GM18951 (cell line): ENCODE results near the gene PEX26.
"Not testable (repeated sequence)": the region's sequence is repeated elsewhere in the genome, so short reads cannot be mapped to it uniquely, and the experiment has no call there.

Experiments
- POLR2A ChIP-seq: IDR thresholded peaks from 4 replicates; pipeline ENCODE4 v1.6.1; 2011; ENCODE audit warnings: mild to moderate bottlenecking; ENCODE audit not compliant: insufficient read length, insufficient read depth; ENCODE audit errors: extremely low read depth
- in situ Hi-C: fragments of 300-500 bp; cut with MboI; formaldehyde crosslinking; loops from one replicate; pipeline ENCODE4 v1.12.0; 2022; ENCODE audit warnings: low sequenced_read_pairs, mixed read lengths, inconsistent platforms; ENCODE audit not compliant: unreplicated experiment

PEX26 gene

GRCh38 chr22:18136563-18137320 is 59.0 kb downstream of the PEX26 start:
- no peak for TF ChIP-seq POLR2A
- in situ Hi-C loops, result no loop called here

DNA sequence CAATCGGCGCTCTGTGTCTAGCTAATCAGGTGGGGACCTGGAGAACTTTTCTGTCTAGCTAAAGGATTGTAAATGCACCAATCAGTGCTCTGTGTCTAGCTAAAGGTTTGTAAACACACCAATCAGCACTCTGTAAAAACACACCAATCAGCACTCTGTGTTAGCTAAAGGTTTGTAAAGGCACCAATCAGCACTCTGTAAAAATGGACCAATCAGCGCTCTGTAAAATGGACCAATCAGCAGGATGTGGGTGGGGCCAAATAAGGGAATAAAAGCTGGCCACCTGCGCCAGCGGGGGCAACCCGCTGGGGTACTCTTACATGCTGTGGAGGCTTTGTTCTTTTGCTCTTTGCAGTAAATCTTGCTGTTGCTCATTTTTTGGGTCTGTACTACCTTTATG is 63.2 kb downstream of the PEX26 start:
- in situ Hi-C loops, result not testable (repeated sequence)

GRCh38 chr22:18144105-18144504 is 66.3 kb downstream of the PEX26 start:
- in situ Hi-C loops, result no loop called here
- TF ChIP-seq POLR2A, result no peak

DNA sequence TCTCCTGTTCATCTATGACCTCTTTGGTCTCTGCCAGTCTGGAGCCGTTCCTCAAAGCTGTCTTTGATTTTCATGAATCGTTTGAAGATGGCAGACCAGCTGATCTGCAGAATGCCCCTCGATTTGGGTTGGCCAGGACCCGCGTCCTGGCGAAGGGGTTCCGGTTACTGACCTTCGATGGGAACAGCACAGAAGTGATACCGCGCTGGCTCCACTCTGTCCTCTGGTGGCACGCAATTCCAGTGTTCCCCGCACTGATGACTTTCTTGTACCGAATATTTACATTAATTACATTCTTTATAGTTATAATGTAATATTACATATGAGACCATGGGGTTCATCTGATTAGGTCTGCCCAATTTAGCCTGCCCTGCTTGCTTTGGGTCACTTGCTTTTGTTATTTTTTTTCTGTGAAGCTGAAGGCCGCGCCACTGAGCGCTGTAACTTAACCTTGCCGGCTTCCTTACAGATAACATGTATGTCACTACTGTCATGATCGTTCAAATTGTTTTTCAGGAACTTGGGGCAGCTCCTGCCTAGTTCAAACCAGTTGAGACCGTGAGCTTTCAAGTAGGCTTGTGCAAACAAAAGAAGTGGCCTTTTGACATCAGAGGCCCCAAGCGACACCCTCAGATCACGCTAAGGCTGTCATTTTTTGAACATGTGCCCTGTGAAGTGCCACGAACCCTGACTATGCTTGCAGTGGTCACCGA is 68.0 kb downstream of the PEX26 start:
- no peak for TF ChIP-seq POLR2A
- in situ Hi-C loops, result no loop called here

DNA sequence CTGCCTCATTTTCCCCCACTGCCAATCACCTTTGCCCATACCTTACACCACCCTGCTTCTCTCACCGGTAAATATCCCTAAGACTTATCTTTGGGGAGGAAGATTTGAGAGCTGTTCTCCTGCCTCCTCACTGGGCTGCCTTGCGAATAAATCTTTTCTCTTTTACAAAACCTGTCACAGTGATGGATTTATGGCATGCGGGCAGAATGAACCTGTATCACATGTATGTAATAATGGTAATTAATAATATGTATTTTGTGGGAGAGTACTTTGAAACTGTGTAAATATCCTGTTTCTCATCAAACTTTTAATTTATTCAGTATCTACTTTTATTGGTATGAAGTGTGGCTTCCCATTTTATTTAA is 68.6 kb downstream of the PEX26 start:
- no peak for TF ChIP-seq POLR2A
- in situ Hi-C loops, result no loop called here

DNA sequence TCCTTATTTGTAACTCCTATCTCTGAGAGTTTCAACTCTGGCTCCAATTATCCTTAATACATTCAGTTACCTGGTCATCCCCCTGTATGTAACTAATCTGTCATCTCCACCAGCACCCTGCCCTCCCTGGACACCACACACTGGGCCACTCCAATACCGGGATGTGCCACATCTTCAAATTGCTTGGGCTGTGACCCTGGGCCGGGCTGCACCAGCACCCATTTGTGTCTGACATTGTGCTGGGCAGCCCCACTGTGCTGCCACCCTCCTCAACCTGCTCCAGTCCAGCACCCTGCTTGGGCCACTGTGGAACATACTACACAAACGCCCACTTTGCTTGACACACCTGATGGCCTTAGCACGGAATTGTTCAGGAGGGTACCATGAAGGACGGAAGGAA is 70.0 kb downstream of the PEX26 start:
- TF ChIP-seq POLR2A, result no peak
- in situ Hi-C loops, result no loop called here

GRCh38 chr22:18148293-18148965 is 70.6 kb downstream of the PEX26 start:
- in situ Hi-C loops, result no loop called here
- no peak for TF ChIP-seq POLR2A

GRCh38 chr22:18152519-18152918 is 74.7 kb downstream of the PEX26 start:
- no peak for TF ChIP-seq POLR2A
- in situ Hi-C loops, result no loop called here

DNA sequence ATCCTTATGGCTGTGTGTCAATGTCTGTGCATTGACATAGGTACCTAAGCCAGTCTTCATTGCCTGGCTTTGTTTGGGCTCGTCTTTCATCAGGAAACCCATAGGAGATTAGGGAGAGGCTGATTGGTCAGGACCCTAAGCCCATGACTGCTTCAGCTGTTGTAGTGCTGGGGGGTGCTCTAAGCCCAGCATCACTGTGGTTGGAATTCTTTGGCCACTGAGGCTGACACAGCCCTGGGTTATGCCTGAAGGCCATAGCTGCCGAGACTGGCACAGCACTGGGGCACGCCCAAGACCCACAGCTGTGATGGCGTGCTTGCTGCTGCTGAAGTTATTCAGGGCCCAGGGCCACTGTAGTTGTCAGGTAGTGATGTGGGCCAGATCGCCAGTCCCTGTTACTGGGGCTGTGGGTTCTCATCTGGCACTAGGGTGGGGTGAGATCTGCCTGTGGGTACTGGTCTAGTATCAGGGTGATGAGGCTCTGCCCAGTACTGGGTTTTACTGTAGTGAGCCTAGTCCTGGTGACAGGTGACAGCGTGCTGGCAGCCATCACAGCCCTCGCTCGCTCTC is 77.1 kb downstream of the PEX26 start:
- no peak for TF ChIP-seq POLR2A

More for the DNA sequence above, 77.1 kb downstream of the PEX26 start:
- in situ Hi-C loops, result no loop called here
